Measurements from ENCODE around the gene NDUFB2.
"Not testable (repeated sequence)": the region's sequence is repeated elsewhere in the genome, so short reads cannot be mapped to it uniquely, and the experiment has no call there.

- not testable (repeated sequence) for TF ChIP-seq EZH2 (IDR thresholded peaks at IDR 0.05; ENCODE audit: insufficient read depth, poor library complexity, severe bottlenecking); EZH2phosphoT487 (IDR thresholded peaks at IDR 0.05; ENCODE audit: insufficient read depth, low read depth)
These were observed 46.7 kb downstream of the NDUFB2 start for GRCh38 chr7:140743255-140743654.

Measured in GM23248 (cell line).